ENCODE results near the gene WDFY3. TPM values are rescaled to one million over a fixed set of nuclear protein-coding genes. Genes with fewer than 3 reads are reported as not detected.

Gene WDFY3
- total and polyA plus RNA-seq, 9 donors = 13.2 to 90.0 (median 77.4) TPM

GRCh38 chr4:84965553-84966381, 723 bp downstream of the WDFY3 start:
- WGBS, 3 donors = 0 to 1% (median 1%) methylated on average over 17 to 98 of the region's 98 CpGs
- H3K36me3 ChIP-seq = no peaks in the 10 kb centered on the region
- no peaks in the 10 kb centered on the region for H3K9me3 ChIP-seq
- no peaks in the 10 kb centered on the region for H3K27me3 ChIP-seq
- H3K27ac ChIP-seq = peak overlapping the region; percentile 96 to 97
- TF ChIP-seq EP300 (IDR thresholded peaks at IDR 0.05) = no peak
- TF ChIP-seq CTCF (IDR thresholded peaks at IDR 0.05) = peak in 1 of 3 donors; percentile 19
- no peak for TF ChIP-seq POLR2A (IDR thresholded peaks at IDR 0.05)
- intact Hi-C loops (cut with DNase I) = loop anchor here in 3 of 4 donors (5.0 to 10.0 kb wide), 3 partner anchors 381 to 391 kb away; partner anchors contain the start of gene CDS1 (in 2 of the 3)
- peak; percentile 47 to 74 (median 66) for DNase-seq
- H3K4me1 ChIP-seq (ENCODE audit: insufficient read depth) = peaks cover 2% of the 10 kb centered on the region
- H3K4me3 ChIP-seq = peak overlapping the region; percentile 90

GRCh38 chr4:84964995-84965552, 1.4 kb downstream of the WDFY3 start:
- H3K9me3 ChIP-seq = no peaks in the 10 kb centered on the region
- no peak for DNase-seq
- H3K4me3 ChIP-seq = peak overlapping the region; percentile 90
- no peaks in the 10 kb centered on the region for H3K27me3 ChIP-seq
- no peak overlapping the region for H3K27ac ChIP-seq
- intact Hi-C loops (cut with DNase I) = loop anchor here in 3 of 4 donors (5.0 to 10.0 kb wide), 3 partner anchors 380 to 390 kb away; partner anchors contain the start of gene CDS1 (in 2 of the 3)
- peaks cover 3% of the 10 kb centered on the region for H3K4me1 ChIP-seq (ENCODE audit: insufficient read depth)
- no peak for TF ChIP-seq POLR2A (IDR thresholded peaks at IDR 0.05)
- no peak for TF ChIP-seq CTCF (IDR thresholded peaks at IDR 0.05)
- TF ChIP-seq EP300 (IDR thresholded peaks at IDR 0.05) = no peak
- no peaks in the 10 kb centered on the region for H3K36me3 ChIP-seq
- WGBS, 3 donors = 41 to 46% (median 43%) methylated on average over 6 of the region's 6 CpGs

- DNase-seq = no peak
- Histone ChIP-seq H3K27ac (no peak overlapping the region), H3K4me1 (ENCODE audit: insufficient read depth) (peaks cover 5% of the 10 kb centered on the region), H3K27me3 (no peaks in the 10 kb centered on the region), H3K36me3 (no peaks in the 10 kb centered on the region), H3K4me3 (no peak overlapping the region), H3K9me3 (no peaks in the 10 kb centered on the region)
- intact Hi-C loops (cut with DNase I) = loop anchor here in 2 of 4 donors (10.0 kb wide), 2 partner anchors 377 to 387 kb away; partner anchors contain the start of gene CDS1 (in 1 of the 2)
- 85 to 89% (median 86%) methylated on average over 5 of the region's 5 CpGs for WGBS, 3 donors
- TF ChIP-seq CTCF (IDR thresholded peaks at IDR 0.05) = no peak
- no peak for TF ChIP-seq POLR2A (IDR thresholded peaks at IDR 0.05)
- no peak for TF ChIP-seq EP300 (IDR thresholded peaks at IDR 0.05)
Observed at GRCh38 chr4:84962102-84962501, 4.4 kb downstream of the WDFY3 start.

GRCh38 chr4:84958434-84958833, 8.1 kb downstream of the WDFY3 start:
- no peak overlapping the region for H3K4me3 ChIP-seq
- H3K4me1 ChIP-seq (ENCODE audit: insufficient read depth) = peaks cover 5% of the 10 kb centered on the region
- no peak for TF ChIP-seq CTCF (IDR thresholded peaks at IDR 0.05)
- TF ChIP-seq EP300 (IDR thresholded peaks at IDR 0.05) = no peak
- TF ChIP-seq POLR2A (IDR thresholded peaks at IDR 0.05) = no peak
- no peaks in the 10 kb centered on the region for H3K36me3 ChIP-seq
- no peak for DNase-seq
- no peak overlapping the region for H3K27ac ChIP-seq
- H3K27me3 ChIP-seq = no peaks in the 10 kb centered on the region
- intact Hi-C loops (cut with DNase I) = no loop called here
- no peaks in the 10 kb centered on the region for H3K9me3 ChIP-seq
